ENCODE results near the gene CLCNKB.
"Not testable (repeated sequence)": the region's sequence is repeated elsewhere in the genome, so short reads cannot be mapped to it uniquely, and the experiment has no call there.

The CLCNKB gene

DNA sequence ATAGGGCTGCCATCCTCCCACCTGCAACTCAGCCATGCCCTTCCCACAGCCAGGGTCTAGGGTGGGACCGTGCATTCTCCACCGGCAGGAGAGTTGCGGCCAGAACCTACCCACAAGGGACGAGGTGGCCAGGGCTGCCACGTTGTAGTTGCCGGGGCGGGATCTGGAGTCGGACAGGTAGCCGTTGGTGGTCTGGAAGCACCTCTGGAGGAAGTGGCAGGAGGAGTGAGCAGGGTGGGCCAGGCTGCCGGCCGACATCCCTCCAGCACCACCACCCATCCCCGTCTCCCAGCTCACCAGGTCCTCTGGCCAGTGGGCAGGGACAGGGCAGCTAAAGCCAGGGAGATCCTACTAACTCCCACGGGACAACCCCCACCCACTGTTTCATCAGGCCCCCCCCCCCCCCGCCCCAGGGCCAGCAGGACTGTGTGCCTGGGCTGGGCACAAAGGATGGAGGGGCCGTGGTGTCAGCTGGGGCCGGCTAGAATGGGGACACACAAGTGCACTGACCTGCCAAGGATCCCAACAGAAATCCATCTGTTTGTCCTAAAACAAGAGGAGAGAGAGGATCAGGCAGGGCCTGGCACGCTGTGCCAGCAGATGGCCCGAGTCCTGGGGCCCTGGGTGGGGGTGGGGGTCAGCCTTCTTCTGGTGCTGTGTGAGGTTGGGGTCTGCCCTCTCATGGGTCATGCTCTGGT is 18.6 kb downstream of the CLCNKB start:
- not testable (repeated sequence) for DNase-seq

DNA sequence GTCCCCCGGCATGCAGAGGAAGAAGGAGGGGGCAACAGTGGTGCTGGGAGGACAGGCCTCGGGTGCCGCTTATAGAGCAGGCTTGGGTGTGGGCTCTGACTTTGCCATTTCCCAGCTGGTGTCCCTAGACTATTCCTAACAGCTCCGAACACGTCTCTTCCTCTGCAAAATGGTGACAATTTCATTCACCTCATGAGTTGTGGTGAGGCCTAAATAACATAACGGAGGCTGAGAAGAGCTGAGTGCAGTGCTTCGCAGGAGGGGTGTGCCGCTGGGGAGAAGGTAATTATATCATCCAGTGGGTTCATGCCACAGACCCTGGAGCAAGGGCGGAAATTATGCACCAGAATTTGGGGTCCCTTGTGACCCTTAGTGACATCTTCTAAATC is 19.1 kb downstream of the CLCNKB start:
- not testable (repeated sequence) for DNase-seq

DNA sequence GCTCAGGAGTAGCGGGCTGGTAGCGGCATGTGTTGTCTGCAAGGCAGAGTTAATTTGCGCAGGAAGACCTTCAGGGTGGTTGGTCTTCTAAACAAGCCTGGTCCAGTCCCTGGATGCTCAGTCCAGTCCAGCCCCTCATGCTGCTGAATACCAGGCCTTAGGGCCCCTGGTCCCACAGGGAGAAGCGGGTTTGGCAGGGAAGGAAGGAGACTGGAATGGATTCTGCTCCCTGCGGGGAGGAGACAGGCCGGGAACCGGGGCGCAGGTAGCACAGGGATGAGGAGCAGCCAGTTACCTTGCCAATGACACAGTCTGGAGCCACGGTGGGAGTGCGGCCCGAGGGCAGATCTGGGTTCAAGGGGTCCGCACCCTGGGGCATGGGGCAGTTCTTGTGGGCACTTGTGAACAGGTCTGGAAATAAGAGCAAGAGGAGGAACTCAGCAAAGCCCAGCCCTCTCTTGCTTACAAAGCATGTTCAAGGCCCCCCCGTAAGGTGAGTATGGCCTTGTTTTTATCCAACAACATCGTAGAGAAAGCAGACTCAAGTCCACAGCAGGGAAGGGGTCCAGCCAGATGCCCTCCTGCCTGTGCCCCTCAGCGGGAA is 19.7 kb downstream of the CLCNKB start:
- DNase-seq = no peak

DNA sequence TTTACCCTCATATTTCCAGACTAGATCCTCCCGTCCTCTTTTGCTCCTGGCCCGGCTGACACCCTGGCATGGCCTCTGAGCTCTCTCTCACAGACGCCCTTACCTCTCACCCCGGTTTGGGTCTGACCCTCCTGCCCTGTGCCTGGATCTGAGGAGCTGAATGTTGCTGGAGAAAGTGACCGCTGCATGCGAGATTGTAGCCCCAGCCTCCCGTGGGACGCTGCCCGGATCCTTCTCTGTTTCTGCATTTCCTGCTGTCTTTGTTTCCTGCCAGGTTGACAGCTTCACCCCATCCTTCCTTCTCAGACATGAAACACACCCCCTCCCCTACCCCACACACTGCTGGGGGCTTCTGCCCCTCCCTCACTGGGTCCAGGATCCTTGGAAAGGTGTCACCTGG is 20.3 kb downstream of the CLCNKB start:
- no peak for DNase-seq

DNA sequence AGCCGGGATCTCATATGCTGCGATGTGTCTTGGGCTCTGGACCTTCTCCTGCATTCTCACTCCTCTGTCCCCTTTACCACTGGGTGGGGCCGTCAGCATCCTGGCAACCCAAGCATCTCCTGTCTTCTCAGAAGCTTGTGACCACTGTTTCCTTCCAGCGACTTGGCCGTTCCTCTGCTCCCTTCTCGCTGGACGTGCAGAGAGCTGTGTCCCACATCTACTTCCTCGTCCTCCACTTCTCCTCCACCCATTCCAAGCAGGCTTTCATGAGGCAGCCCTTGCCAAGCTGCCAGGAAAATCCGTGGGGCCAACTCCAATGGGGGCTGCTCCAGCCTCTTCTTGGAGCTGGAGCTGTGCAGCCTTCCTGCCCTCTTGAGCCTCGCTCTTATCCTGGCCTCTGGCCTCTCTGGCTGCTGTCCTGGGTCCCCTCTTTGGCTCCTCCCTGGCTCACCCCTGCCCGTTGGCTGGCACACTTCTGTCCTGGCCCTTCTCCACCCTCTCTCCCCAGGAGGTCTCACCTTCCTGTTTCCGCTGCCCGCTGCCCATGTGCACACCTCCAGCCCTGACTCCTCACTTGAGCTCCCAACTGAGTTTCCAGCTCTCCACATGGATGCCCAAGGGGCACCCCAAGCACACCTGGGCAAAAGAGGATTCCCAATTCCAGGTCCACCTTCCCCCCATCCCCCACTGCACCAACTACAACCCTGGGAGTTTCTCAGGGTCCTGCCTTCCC is 21.1 kb downstream of the CLCNKB start:
- DNase-seq = no peak

DNA sequence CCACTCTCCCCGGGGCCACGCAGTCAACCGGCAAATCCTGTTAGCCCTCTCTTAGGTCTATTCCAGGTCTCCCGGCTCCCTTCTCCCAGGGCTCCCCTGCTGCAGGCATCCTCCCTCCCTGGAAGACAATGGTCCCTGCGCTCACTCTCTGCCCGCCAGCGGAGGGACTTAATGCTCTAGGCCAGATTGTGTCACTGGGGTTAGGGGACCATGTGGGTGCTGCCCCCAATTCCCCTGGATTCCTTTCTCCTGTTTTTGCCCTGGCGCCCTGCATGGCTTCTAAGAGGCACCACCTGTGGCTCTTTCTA is 21.6 kb downstream of the CLCNKB start:
- DNase-seq = no peak

DNA sequence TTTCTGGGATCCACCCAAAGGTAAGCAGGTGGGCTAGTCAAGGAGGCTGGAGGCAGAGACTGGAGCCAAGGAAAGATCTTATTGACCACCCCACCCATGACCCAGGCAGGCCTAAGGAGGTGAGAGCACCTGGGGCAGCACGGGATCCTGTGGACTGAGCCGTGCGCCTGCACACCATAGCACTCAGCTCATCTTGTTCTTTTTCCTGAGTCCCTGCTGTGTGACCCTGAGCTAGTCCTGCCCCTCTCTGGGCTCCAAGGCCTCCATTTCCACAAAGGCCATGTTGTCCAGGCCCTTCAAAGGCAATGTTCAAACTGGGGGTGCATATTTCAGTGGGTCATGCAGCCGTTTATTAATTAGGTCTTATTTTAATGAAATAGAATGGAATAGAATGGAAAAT is 22.7 kb downstream of the CLCNKB start:
- no peak for DNase-seq

DNA sequence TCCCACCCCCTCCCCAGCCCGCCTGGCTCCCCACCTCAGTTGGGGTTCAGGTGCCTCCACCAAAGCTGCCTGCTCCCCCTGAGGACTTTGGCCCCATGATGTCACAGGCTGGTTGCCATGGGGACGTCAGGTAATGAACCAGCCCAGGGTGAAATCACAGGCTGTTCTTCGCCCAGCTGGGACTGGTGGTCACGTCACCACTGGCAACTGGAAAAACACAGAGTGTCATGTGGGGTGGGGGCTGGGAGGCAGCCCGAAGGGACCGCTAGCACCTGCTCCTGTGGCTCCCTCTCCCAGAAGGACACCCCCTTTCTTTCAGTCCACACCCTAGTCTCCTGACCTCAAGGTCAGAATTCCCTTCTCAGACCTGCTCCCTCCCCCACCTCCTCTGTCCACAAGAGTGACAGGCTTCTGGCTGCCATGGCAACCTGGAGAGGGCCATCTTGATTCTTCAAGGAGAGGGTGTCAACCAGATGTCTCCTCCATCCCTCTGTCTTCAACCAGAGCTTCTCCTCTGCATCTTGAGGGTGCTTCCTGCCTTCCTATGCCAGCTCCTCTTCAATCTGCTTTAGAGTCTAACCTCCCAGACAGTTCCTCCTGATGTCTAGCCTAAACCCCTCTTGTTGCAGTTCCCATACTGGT is 23.7 kb downstream of the CLCNKB start:
- no peak for DNase-seq

DNA sequence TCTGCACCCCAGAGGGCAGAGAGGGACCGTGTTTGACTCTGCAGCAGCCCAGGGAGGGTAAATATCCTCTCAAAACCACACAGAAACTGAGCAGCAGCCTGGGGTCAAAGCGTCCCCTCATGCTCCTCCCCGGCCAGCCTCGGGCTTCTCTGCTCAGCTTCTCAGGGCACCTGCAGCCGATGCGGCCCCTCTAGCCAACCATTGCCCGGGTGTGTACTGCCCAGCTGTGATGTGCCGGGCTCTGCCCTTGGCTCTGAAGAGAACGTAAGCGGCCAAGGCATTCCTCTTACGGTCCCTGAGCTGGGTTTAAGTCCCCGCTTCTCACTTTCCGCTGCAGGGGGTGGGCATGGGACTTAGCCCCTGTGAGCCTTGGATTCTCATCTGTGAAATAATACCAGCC is 24.4 kb downstream of the CLCNKB start:
- no peak for DNase-seq

DNA sequence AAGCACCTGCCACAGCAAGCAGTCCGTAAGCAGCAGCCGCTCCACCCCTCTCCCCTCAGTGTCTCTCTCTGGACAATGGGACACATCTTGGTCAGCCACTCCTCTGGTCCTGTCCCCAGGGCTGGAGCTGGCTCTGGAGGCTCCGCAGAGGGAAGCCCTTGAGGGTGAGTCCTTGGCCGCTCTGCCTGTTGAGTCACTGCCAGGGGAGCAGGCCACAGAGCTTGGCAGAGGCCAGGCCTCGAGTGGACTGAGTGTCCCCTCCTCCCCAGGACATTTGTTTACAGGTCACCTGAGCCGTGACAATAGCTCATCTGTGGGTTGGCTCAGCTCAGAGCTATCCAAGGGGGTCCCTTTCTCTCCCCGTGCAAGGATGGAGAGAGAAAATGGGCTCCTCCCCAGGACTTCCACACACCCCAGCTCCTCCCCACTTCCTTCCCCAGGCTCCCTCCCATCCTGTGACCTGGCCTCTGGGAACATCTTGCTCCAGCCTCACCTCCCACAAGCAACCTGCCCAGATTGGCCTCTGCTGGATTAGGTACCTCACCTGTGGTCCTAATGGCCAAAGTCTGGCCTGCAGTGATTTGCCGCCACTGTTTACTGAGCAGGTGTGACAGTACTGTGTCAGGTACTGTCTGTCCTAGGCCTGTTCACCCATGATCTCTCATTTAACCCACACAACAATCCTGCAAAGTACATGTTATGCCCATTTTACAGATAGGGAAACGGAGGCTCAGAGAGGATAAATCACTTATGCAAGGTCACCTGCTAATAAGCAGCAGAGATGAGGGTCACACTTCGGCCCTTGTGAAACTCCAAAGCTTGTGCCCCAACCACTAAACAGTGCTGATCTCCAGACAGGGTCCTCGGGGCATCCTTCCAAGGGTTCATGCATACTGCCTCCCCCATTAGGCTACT is 25.0 kb downstream of the CLCNKB start:
- DNase-seq = no peak

DNA sequence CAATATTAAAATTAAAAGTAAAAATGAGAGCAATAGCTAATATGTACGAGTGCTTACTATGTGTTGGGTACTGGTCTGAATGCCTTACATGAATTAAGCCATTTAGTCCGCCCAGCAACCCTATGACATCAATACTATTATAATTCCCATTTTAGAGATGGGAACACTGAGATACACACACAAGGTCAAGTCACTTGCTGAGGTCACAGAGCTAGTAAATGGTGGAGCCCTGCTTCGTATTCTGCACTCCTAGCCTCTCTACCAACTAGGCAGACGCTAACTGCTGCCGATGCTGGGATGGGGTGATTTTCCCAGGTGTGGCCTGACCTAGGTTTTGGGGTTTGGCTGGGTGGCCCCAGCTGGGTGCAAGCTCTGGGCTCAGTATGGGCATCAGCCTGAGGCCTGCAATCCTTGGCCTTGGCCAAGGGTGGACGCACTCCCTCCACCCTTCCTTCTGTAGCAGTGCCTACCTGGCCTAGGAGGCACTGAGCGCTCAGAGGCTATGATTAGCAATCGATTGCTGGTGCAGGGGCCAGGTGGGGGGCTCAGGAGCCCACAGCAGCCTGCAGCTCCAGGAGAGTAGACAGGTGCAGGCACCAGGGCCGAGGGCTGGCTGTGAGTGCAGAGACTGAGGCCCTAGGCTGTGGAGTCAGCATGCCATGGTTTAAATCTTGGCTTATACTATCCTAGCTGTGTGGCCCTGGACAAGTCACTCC is 27.2 kb downstream of the CLCNKB start:
- no peak for DNase-seq

DNA sequence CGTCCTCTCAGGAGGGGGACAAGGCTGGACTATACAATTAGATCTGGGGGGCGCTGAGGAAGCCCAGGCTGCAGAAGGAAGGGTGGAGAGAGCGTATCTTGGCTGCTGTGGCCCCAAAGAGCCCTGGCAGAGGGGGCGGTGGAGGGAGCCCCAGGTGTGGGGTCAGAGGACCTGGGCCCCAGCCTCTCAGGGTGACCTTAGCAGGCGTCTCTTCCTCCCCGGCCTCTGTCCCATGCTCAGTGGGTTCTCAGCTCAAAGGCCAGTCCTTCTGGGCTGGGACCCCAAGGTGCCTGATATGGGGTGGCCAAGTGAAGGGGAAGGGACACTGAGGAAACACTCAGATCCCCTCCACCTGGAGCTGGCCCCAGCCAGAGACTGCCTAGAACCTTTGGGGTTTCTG is 28.0 kb downstream of the CLCNKB start:
- no peak for DNase-seq

DNA sequence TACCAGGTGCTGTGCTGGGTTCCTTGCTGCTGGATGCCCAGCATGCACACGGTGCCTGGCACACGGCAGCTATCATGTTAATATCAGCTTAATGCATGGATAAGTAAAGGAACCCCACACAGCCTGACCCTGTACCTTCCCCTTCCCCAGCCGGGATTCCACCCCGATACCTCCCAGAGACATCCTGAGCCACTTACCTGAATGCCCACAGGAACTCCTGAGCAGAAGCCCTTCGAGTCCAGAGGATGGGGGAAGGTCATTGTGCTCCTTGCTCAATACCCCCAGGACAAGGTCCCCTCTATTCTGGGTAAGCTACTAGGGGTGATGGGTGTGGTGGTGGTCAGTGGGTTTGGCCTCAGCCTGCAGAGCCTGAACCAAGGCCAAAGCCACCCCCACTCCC is 28.5 kb downstream of the CLCNKB start:
- no peak for DNase-seq

DNA sequence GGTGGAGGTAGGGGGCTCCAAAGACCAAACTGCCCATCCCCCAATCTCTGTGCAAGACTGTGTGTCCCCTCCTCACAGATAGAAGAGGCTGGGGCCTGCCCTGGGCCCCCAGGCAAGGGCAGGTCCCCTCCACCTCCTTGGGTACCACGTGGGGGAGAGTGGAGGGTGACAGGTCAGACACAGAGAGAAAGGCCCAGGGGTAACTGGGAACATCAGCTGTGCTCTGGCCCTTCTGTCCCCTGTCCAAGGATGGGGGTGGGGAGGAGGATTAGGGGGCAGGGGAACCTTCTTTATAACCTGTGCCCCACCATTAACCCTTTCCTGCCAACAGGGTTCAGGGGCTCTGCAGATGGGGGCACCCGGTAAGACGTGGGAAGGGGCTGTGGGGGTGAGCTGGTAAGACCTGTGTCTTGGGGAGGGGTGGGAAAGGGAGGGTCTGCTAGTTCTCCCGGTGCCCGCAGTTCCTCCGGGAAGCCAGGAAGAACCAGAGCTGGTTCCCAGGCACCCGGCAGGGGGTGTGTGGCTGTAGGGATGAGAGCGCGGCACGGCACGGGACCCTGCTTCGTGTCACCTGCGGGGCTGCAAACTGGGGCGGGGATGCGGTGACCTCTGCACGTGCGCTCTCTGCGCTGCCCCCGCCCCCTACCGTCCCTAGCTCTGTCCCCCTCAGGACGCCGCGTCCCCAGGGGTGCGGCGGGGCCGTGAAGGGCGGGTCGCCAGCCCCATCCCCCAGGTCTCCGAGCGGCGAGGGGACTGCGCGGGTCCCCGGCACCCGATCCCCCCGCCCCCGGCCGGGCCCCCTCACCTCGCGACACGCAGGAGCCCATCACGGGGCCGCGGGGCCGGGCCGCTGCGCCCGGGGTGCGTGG is 29.3 kb downstream of the CLCNKB start:
- DNase-seq = no peak

DNA sequence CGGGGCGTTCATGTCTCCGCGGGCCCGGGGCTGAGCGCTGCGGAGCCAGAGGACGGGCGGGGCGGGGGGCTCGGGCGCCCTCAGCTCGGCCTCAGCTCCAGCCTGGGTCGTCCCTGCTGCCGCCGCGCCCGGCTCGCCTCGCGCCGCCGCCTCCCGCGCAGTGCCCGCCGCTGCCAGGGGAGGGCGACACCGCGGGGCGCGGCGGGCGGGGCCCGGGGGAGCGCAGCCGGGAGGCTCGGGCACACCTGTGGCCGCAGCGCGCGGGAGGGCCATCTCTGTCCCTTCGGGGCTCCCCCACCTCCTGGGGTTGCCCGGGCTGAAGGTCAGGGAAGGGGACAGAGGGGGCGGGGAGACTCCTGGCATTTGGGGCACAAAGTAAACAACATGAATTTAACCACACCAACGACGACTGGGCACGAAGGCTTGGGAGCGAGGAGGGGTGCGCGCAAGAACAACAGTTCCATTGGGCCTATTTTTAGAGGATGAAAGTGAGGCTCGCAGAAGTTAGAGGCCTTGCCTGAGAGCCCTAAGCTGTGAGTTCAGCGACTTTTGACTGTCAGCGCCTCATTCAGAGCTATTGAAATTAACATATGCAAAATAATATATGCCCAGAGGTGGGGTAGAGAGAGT is 30.0 kb downstream of the CLCNKB start, which contains the start of gene FAM131C:
TSS of gene FAM131C (minus strand) at position 162 of the 630 bp plus-strand sequence. CDS start 209 bp downstream, outside the sequence.
- DNase-seq = peak; percentile 25

DNA sequence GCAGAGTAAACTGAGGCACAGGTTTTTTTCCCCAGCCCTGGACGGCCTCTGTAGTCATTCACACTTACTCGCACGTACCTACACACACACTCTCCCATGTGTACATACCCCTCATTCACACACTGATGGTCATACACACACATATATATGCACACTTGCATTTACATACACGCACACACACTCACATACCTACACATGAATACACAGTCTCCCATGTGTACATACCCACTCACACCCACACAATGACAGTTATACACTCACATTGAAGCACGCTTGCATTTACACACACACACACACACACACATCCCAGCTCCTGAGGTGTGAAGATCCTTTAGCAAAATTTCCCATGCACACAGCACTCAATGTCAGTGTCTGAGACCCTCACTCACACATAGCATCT is 30.6 kb downstream of the CLCNKB start:
- DNase-seq = no peak

DNA sequence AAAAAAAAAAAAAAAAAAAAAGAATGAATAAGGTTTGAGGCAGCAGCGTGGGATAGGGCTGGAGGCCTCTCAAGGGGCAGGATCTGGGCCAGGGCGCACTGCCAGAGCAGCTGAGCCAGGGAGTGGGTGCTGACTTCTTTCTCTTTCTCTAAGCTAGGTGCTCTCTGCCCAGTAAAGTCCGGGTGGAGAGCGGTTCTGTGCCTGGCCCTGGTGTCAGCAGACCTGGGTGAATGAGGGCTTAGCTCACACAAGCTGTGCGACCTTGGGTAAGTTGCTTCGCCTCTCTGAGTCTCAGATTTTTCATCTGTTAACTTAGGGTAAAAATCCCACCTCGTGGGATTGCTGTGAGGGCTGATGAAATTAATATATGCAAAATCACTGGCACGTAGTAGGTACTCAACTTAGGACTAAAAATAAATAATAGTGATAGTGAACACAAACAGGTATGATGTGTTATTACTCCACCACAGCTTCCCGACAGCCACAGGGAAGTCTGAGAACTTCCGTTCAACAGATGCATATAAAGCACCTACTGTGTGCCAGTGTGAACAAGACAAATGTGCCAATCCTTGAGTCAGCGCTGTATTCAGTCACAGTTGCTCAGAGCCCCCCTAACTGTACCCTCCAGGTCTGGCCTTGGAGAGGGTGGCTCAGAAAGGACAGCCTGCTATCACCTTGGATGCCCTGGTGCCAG is 31.9 kb downstream of the CLCNKB start:
- DNase-seq = no peak

DNA sequence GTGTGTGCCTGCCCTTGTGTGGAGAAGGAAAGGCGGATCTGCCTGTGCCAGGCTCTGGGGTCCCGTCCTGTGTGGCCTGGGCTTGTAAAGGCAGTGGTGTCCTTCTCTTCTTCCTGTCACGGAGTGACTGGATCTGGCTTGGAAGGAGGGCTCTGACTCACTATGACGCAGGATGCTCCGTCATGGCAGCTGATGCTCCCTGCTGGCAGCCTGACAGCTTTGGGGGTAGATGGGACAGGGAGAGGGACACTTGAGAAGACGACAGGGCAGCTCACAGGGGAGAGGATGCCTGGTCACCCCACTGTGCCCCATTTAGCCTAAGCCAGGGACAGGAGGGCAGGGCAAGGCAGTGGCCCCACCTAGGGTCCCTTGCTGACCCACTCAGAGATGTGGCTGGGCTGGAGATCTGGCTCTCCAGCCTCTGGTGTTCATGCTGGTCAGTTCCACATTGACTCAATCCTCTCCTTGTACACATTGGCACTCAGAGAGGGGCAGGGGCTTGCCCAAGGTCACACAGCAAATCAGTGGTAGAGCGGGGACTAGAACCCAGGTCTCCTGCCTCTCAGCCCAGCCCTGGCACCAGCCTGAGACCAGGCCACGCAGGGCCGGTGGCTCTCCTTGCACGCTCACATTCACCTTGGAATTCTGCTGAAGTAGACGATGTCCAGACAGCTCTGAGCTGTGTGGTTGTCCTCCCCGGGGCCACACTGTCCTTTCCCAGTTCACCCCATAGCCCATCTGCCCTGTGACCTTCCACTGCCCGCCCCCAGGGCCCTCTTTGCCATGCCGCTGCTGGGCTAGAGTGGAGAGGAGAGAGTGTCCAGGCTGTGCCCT is 32.7 kb downstream of the CLCNKB start:
- DNase-seq = no peak

DNA sequence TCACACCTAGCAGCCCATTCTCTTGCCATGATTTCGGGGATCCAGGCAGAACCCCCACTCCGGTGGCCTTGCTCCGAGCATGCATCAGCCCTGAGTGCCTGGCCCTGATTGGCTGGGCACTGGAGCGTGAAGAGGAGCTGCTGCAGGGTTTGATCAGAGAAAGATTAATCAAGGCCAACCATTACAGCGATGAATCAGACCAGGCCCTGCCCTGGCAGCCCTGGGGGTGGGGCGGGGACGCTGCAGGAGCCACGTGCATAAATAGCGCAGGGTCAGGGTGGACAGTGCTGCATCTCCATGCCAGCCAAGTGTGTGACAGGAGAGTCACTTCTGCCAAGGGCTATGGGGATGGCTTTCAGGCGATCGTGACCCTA is 33.3 kb downstream of the CLCNKB start:
- no peak for DNase-seq

All from NCI-H1105 (cell line).